H1 (cell line): Measurements from ENCODE around the gene ZNF649. TPM values are rescaled to one million over a fixed set of nuclear protein-coding genes. Genes with fewer than 3 reads are reported as not detected.

Experiments used
- CTCF ChIA-PET: fragments of 300-600 bp; sonication (Branson Sonifier 250); formaldehyde crosslinking; loops from one replicate; lab custom pipeline; 2021; ENCODE audit not compliant: partially characterized antibody; lab: Charles Lee
- POLR2A ChIA-PET: fragments of 300-600 bp; sonication (Branson Sonifier 250); formaldehyde crosslinking; loops from one replicate; lab custom pipeline; 2021; ENCODE audit warnings: inconsistent platforms; ENCODE audit not compliant: partially characterized antibody; lab: Charles Lee
- DNase-seq, 2 experiments: peaks; one replicate each; pipeline versions ENCODE4 v3.0.0 to v3.0.0-alpha.2; 2010 to 2022; ENCODE audit warnings: low spot score in 2 of 2, low read depth in 1 of 2, mixed read lengths in 1 of 2
- FAIRE-seq: peaks from 2 replicates; lab custom pipeline; 2011; peaks lifted over from hg19 to GRCh38; lab: Jason Lieb, UNC
- H2AFZ ChIP-seq: 2 replicates; pipeline ENCODE4 v1.8.1; 2012; ENCODE audit warnings: low read length, inconsistent platforms
- H2AK5ac ChIP-seq: 2 replicates; pipeline ENCODE4 v1.6.1; 2013; ENCODE audit warnings: low read depth, low read length
- H2BK120ac ChIP-seq: replicated peaks from 2 replicates; pipeline ENCODE3; 2013; ENCODE audit warnings: low read depth, low read length, inconsistent platforms
- H2BK12ac ChIP-seq: 2 replicates; pipeline ENCODE4 v1.6.1; 2013; ENCODE audit warnings: low read depth, low read length
- H2BK15ac ChIP-seq: 2 replicates; pipeline ENCODE4 v1.6.1; 2013; ENCODE audit warnings: low read length
- H2BK20ac ChIP-seq: 2 replicates; pipeline ENCODE4 v1.6.1; 2013; ENCODE audit warnings: low read length
- H2BK5ac ChIP-seq: 2 replicates; pipeline ENCODE4 v1.6.1; 2013; ENCODE audit warnings: low read depth, low read length
- H3K14ac ChIP-seq: 2 replicates; pipeline ENCODE4 v1.6.1; 2013; ENCODE audit warnings: inconsistent platforms; ENCODE audit not compliant: insufficient read length
- H3K18ac ChIP-seq: 2 replicates; pipeline ENCODE4 v1.6.1; 2013; ENCODE audit warnings: low read length; ENCODE audit errors: extremely low read depth
- H3K23ac ChIP-seq: 2 replicates; pipeline ENCODE4 v1.6.1; 2013; ENCODE audit warnings: inconsistent platforms; ENCODE audit not compliant: insufficient read length
- H3K23me2 ChIP-seq: 2 replicates; pipeline ENCODE4 v1.6.1; 2013; ENCODE audit warnings: low read depth, low read length
- H3K27ac ChIP-seq: 2 replicates; pipeline ENCODE4 v1.6.1; 2011; ENCODE audit warnings: low read depth, low read length, inconsistent platforms
- H3K27me3 ChIP-seq, 4 experiments: replicated peaks in 1 of 4; 1 replicate in 1 of 4; 2 replicates in 3 of 4; pipeline versions ENCODE4 v1.6.1 to v1.8.1; 2011 to 2013; ENCODE audit warnings: low read length in 3 of 4, mild to moderate bottlenecking in 3 of 4, inconsistent platforms in 2 of 4, mixed read lengths in 2 of 4, moderate library complexity in 1 of 4; ENCODE audit not compliant: control insufficient read depth in 3 of 4, insufficient read depth in 3 of 4; ENCODE audit errors: extremely low read depth in 1 of 4
- H3K36me3 ChIP-seq, 4 experiments: 2 replicates each; pipeline versions ENCODE4 v1.6.1 to v1.8.1; 2011 to 2013; ENCODE audit warnings: mild to moderate bottlenecking in 4 of 4, low read length in 3 of 4, moderate library complexity in 2 of 4, control low read depth in 1 of 4, inconsistent platforms in 1 of 4; ENCODE audit not compliant: insufficient read depth in 4 of 4, control insufficient read depth in 2 of 4
- H3K4ac ChIP-seq: replicated peaks from 2 replicates; pipeline ENCODE3; 2013; ENCODE audit warnings: low read length, low read depth, mixed read lengths, inconsistent platforms; ENCODE audit not compliant: insufficient read length
- H3K4me1 ChIP-seq, 4 experiments: replicated peaks in 1 of 4; 1 replicate in 1 of 4; 2 replicates in 3 of 4; pipeline versions ENCODE4 v1.6.1 to v1.8.1; 2011 to 2013; ENCODE audit warnings: low read length in 3 of 4, inconsistent platforms in 2 of 4, mixed read lengths in 1 of 4; ENCODE audit not compliant: insufficient read depth in 4 of 4, control insufficient read depth in 3 of 4
- H3K4me2 ChIP-seq, 2 experiments: 2 replicates each; pipeline versions ENCODE4 v1.6.1 to v1.8.1; 2011 to 2013; ENCODE audit warnings: low read depth in 2 of 2, low read length in 2 of 2, control low read depth in 1 of 2, inconsistent platforms in 1 of 2, mild to moderate bottlenecking in 1 of 2; ENCODE audit not compliant: insufficient read depth in 1 of 2
- H3K4me3 ChIP-seq, 4 experiments: fragments of 200-600, 300-600 bp in 1 of 4; sonication (generic), shearing (Covaris generic), sonication (Bioruptor Twin) in 1 of 4; 2 replicates each; pipeline versions ENCODE4 v1.5.1 to v1.8.1; 2011 to 2016; ENCODE audit warnings: low read length in 4 of 4, low read depth in 3 of 4, control low read depth in 2 of 4, inconsistent platforms in 2 of 4, mild to moderate bottlenecking in 2 of 4, mixed read lengths in 1 of 4, moderate library complexity in 1 of 4; ENCODE audit not compliant: insufficient read depth in 2 of 4; ENCODE audit errors: extremely low read depth in 1 of 4
- H3K56ac ChIP-seq: replicated peaks from 2 replicates; pipeline ENCODE3; 2013; ENCODE audit warnings: low read depth, mild to moderate bottlenecking, mixed read lengths, low read length, inconsistent platforms; ENCODE audit not compliant: insufficient read length
- H3K79me1 ChIP-seq: 2 replicates; pipeline ENCODE4 v1.6.1; 2013; ENCODE audit warnings: low read depth, low read length, control low read depth
- H3K79me2 ChIP-seq, 2 experiments: 2 replicates each; pipeline versions ENCODE4 v1.6.1 to v1.8.1; 2012 to 2013; ENCODE audit warnings: low read length in 2 of 2, mild to moderate bottlenecking in 2 of 2, inconsistent platforms in 1 of 2; ENCODE audit not compliant: insufficient read depth in 2 of 2, control insufficient read depth in 1 of 2
- H3K9ac ChIP-seq, 4 experiments: replicated peaks in 1 of 4; 1 replicate in 1 of 4; 2 replicates in 3 of 4; pipeline versions ENCODE4 v1.6.1 to v1.8.1; 2011 to 2013; ENCODE audit warnings: low read depth in 3 of 4, low read length in 3 of 4, control low read depth in 2 of 4, mild to moderate bottlenecking in 2 of 4, moderate library complexity in 2 of 4, inconsistent platforms in 1 of 4; ENCODE audit errors: extremely low read depth in 1 of 4
- H3K9me3 ChIP-seq, 2 experiments: 2 replicates each; pipeline versions ENCODE4 v1.6.1 to v1.8.1; 2012 to 2013; ENCODE audit warnings: mild to moderate bottlenecking in 2 of 2, moderate library complexity in 2 of 2, control low read depth in 1 of 2, inconsistent platforms in 1 of 2, low read depth in 1 of 2, low read length in 1 of 2, mixed read lengths in 1 of 2; ENCODE audit not compliant: insufficient read depth in 2 of 2
- H4K20me1 ChIP-seq, 2 experiments: replicated peaks in 1 of 2; 2 replicates each; pipeline versions ENCODE3 to v1.8.1; 2011 to 2013; ENCODE audit warnings: inconsistent platforms in 2 of 2, low read length in 2 of 2, mild to moderate bottlenecking in 1 of 2; ENCODE audit not compliant: insufficient read depth in 2 of 2, control insufficient read depth in 1 of 2
- H4K5ac ChIP-seq: 2 replicates; pipeline ENCODE4 v1.6.1; 2013; ENCODE audit warnings: low read length, low read depth, mixed read lengths, inconsistent platforms; ENCODE audit not compliant: insufficient read length
- H4K8ac ChIP-seq: 2 replicates; pipeline ENCODE4 v1.8.0; 2013; ENCODE audit warnings: mild to moderate bottlenecking, moderate library complexity, low read length, inconsistent platforms; ENCODE audit not compliant: insufficient read depth; ENCODE audit errors: extremely low read depth
- H4K91ac ChIP-seq: replicated peaks from 2 replicates; pipeline ENCODE3; 2013; ENCODE audit warnings: low read length, mixed read lengths, inconsistent platforms; ENCODE audit not compliant: insufficient read length
- ATF2 ChIP-seq: IDR thresholded peaks from 2 replicates; pipeline ENCODE4 v1.6.1; 2012; ENCODE audit warnings: low read length, inconsistent platforms
- CREB1 ChIP-seq: IDR thresholded peaks from 2 replicates; pipeline ENCODE4 v1.6.1; 2012; ENCODE audit warnings: inconsistent platforms
- GTF2F1 ChIP-seq: IDR thresholded peaks from 2 replicates; pipeline ENCODE4 v1.6.1; 2012; ENCODE audit warnings: low read depth, low read length, improper control_type of control experiment, borderline replicate concordance
- KDM4A ChIP-seq: IDR thresholded peaks from one replicate; pipeline ENCODE4 v1.7.1; 2012; ENCODE audit warnings: low read depth, mild to moderate bottlenecking, moderate library complexity, low read length, inconsistent platforms; ENCODE audit not compliant: severe bottlenecking
- MAFK ChIP-seq: IDR thresholded peaks from 2 replicates; pipeline ENCODE4 v1.6.1; 2012; ENCODE audit warnings: low read depth, mild to moderate bottlenecking, improper control_type of control experiment, low read length
- NRF1 ChIP-seq: IDR thresholded peaks from 2 replicates; pipeline ENCODE4 v1.6.1; 2011; ENCODE audit warnings: mild to moderate bottlenecking, low read depth, low read length, improper control_type of control experiment
- RBBP5 ChIP-seq: IDR thresholded peaks from 2 replicates; pipeline ENCODE4 v1.7.1; 2012; ENCODE audit warnings: low read depth, mild to moderate bottlenecking, inconsistent platforms, low read length, moderate library complexity, borderline replicate concordance
- SP1 ChIP-seq: IDR thresholded peaks from 2 replicates; pipeline ENCODE4 v1.6.1; 2011; ENCODE audit warnings: low read depth, low read length
- SUZ12 ChIP-seq: fragments of 200-600 bp; sonication (generic); IDR thresholded peaks from 2 replicates; pipeline ENCODE4 v1.6.1; 2012; ENCODE audit warnings: mild to moderate bottlenecking, inconsistent platforms, low read length, moderate library complexity, mixed read lengths
- TAF1 ChIP-seq: IDR thresholded peaks from 2 replicates; pipeline ENCODE4 v1.6.1; 2011; ENCODE audit warnings: mild to moderate bottlenecking, low read depth, low read length
- TBP ChIP-seq: IDR thresholded peaks from 2 replicates; pipeline ENCODE4 v1.6.1; 2011; ENCODE audit warnings: low read depth, low read length, improper control_type of control experiment
- USF2 ChIP-seq: IDR thresholded peaks from 2 replicates; pipeline ENCODE4 v1.6.1; 2011; ENCODE audit warnings: low read length, improper control_type of control experiment
- WGBS, 2 experiments: shearing (Covaris generic) in 1 of 2; methylation state at CpG; one replicate each; pipeline versions ENCODE4 v1.1.6 to v1.1.7; 2013 to 2015; ENCODE audit warnings: low lambda C conversion rate in 2 of 2, mixed read lengths in 2 of 2, inconsistent platforms in 1 of 2, low coverage in 1 of 2, missing lambda C conversion rate in 1 of 2; ENCODE audit not compliant: insufficient replicate concordance in 2 of 2, insufficient coverage in 1 of 2, insufficient read length in 1 of 2; ENCODE audit errors: extremely low coverage in 1 of 2, missing lambda C conversion rate in 1 of 2; 5-methylcytosine and 5-hydroxymethylcytosine counted together
- polyA plus RNA-seq, 7 experiments: library from polyadenylated mRNA; depleted of rRNA in 3 of 7; stranded (reverse) in 5 of 7; unstranded in 2 of 7; fragments of >200 nt in 5 of 7; fragments of 200-250 nt in 2 of 7; gene quantifications; 1 replicate in 5 of 7; 2 replicates in 1 of 7; 4 replicates in 1 of 7; pipeline versions ENCODE4 v1.2.1 to v1.2.3, GENCODE V29; 2011 to 2013; ENCODE audit warnings: missing spikeins in 2 of 7, mixed read lengths in 2 of 7
- total RNA-seq: library from RNA; stranded (reverse); fragmentation: NEBNext Ultra II Directional; extraction: Animal tissue kit (Norgen Biotek cat#: 25700); gene quantifications from 2 replicates; pipeline ENCODE4 v1.2.1, GENCODE V29; 2021

Gene ZNF649
- total and polyA plus RNA-seq, 2 of the 8 experiments (the other 6 are each of a cell fraction or from before 2014, with no cell fraction given) = 24.7 to 51.7 TPM

- Histone ChIP-seq H3K36me3 (peaks cover 5 to 63% (median 39%) of the 10 kb centered on the region in 4 experiments; a peak in 7 of 8 replicates), H4K91ac (no peak overlapping the region), H2AFZ (no peak overlapping the region), H4K8ac (no peak overlapping the region), H3K4me1 (no peaks in the 10 kb centered on the region; a peak in 1 of 7 replicates), H2BK20ac (no peak overlapping the region), H3K23ac (no peak overlapping the region), H2BK120ac (no peak overlapping the region), H2BK15ac (no peak overlapping the region), H3K9me3 (peaks cover 6% of the 10 kb centered on the region in 2 experiments), H3K4me2 (no peak overlapping the region), H4K5ac (no peak overlapping the region), H2BK12ac (no peak overlapping the region), H3K18ac (no peak overlapping the region), H3K4ac (no peak overlapping the region), H3K14ac (no peak overlapping the region), H2BK5ac (no peak overlapping the region), H3K79me2 (peaks cover 3 to 66% of the 10 kb centered on the region in 2 experiments; a peak in 3 of 4 replicates), H3K79me1 (peaks cover 3% of the 10 kb centered on the region; the same call in 1 of the 2 replicates), H3K27ac (no peak overlapping the region), H2AK5ac (no peak overlapping the region), H3K23me2 (peaks cover 3% of the 10 kb centered on the region; the same call in 1 of the 2 replicates), H4K20me1 (peaks cover 0 to 2% of the 10 kb centered on the region in 2 experiments), H3K27me3 (no peaks in the 10 kb centered on the region), H3K4me3 (no peak overlapping the region), H3K9ac (no peak overlapping the region), H3K56ac (no peak overlapping the region)
- 92% methylated on average over 8 of the region's 8 CpGs; no CpG with 5 or more reads in 1 of the 2 experiments for WGBS, 2 experiments
- FAIRE-seq (no peak), DNase-seq (no peak)
- ChIA-PET CTCF (interaction anchor here (0.6 to 1.1 kb wide), 2 partner anchors 77 to 191 kb away, joined by 3 read pairs; no protein-coding TSS in a partner anchor), POLR2A (interaction anchor here (1.1 to 1.2 kb wide), 3 partner anchors 39 to 77 kb away, joined by 3 to 5 read pairs (median 3); no protein-coding TSS in a partner anchor)
- TF ChIP-seq TBP (no peak), USF2 (no peak), MAFK (no peak), TAF1 (no peak), ATF2 (no peak), NRF1 (no peak), CREB1 (no peak), SUZ12 (no peak), RBBP5 (no peak), KDM4A (no peak), GTF2F1 (no peak), SP1 (no peak)
Measured at GRCh38 chr19:51931921-51932320, 27.1 kb upstream of the ZNF649 start.
